K562 (cell line): ENCODE data around the gene GBP5. TPM values are rescaled to one million over a fixed set of nuclear protein-coding genes. Genes with fewer than 3 reads are reported as not detected.

Experiments
- CSDE1 ChIP-seq, 2 experiments: fragments of 450-650 bp; IDR thresholded peaks; 2 replicates each; pipeline ENCODE4 v1.6.1; 2016; ENCODE audit warnings: mild to moderate bottlenecking in 1 of 2
- ZNF140 ChIP-seq: fragments of 250-450 bp; sonication (Bioruptor Pico); IDR thresholded peaks from 2 replicates; pipeline ENCODE4 v1.8.0; 2021; ENCODE audit warnings: moderate library complexity, mild to moderate bottlenecking, inconsistent platforms
- polyA plus RNA-seq, 8 experiments: library from polyadenylated mRNA; depleted of rRNA in 4 of 8; stranded (reverse) in 5 of 8; unstranded in 3 of 8; fragments of >200 nt; fragmentation: Nextera tagmentation in 2 of 8; fragmentation: Illumina TruSeq in 1 of 8; extraction: Ambion mirVana in 2 of 8; extraction: Trizol in 1 of 8; gene quantifications; 2 replicates each; pipeline versions ENCODE4 v1.2.1 to v1.2.3, GENCODE V29; 2011 to 2014; ENCODE audit warnings: inconsistent platforms in 1 of 8, missing spikeins in 1 of 8
- total RNA-seq, 7 experiments: library from RNA; depleted of rRNA in 6 of 7; stranded (reverse); fragments of >200 nt in 6 of 7; fragmentation: Illumina TruSeq in 2 of 7; extraction: Trizol in 2 of 7; gene quantifications; 2 replicates each; pipeline versions ENCODE4 v1.2.1 to v1.2.3, GENCODE V29; 2011 to 2021; ENCODE audit warnings: low replicate concordance in 1 of 7
- TF ChIP-seq, protein P1 (sequence below): fragments of 450-650 bp; formaldehyde crosslinking; IDR thresholded peaks from 2 replicates; pipeline ENCODE4 v1.4.0; 2020; ENCODE audit warnings: mild to moderate bottlenecking
- TF ChIP-seq, protein P2 (sequence below), 2 experiments: fragments of 450-650 bp; IDR thresholded peaks; 2 replicates each; pipeline ENCODE4 v1.6.1; 2016; ENCODE audit warnings: mild to moderate bottlenecking in 2 of 2, borderline replicate concordance in 1 of 2, low read depth in 1 of 2, moderate library complexity in 1 of 2

Gene GBP5
- total and polyA plus RNA-seq, 9 of the 15 experiments (the other 6 are each of a cell fraction or from before 2014, with no cell fraction given) = 0.23 to 0.91 (median 0.57) TPM

GRCh38 chr1:89262643-89263042, 10.0 kb downstream of the GBP5 start (continued):
- TF ChIP-seq, protein P1, sequence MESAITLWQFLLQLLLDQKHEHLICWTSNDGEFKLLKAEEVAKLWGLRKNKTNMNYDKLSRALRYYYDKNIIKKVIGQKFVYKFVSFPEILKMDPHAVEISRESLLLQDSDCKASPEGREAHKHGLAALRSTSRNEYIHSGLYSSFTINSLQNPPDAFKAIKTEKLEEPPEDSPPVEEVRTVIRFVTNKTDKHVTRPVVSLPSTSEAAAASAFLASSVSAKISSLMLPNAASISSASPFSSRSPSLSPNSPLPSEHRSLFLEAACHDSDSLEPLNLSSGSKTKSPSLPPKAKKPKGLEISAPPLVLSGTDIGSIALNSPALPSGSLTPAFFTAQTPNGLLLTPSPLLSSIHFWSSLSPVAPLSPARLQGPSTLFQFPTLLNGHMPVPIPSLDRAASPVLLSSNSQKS (CRISPR knock-in tag) = no peak
- no peak for TF ChIP-seq ZNF140 (CRISPR knock-in tag)
- TF ChIP-seq, protein P2, sequence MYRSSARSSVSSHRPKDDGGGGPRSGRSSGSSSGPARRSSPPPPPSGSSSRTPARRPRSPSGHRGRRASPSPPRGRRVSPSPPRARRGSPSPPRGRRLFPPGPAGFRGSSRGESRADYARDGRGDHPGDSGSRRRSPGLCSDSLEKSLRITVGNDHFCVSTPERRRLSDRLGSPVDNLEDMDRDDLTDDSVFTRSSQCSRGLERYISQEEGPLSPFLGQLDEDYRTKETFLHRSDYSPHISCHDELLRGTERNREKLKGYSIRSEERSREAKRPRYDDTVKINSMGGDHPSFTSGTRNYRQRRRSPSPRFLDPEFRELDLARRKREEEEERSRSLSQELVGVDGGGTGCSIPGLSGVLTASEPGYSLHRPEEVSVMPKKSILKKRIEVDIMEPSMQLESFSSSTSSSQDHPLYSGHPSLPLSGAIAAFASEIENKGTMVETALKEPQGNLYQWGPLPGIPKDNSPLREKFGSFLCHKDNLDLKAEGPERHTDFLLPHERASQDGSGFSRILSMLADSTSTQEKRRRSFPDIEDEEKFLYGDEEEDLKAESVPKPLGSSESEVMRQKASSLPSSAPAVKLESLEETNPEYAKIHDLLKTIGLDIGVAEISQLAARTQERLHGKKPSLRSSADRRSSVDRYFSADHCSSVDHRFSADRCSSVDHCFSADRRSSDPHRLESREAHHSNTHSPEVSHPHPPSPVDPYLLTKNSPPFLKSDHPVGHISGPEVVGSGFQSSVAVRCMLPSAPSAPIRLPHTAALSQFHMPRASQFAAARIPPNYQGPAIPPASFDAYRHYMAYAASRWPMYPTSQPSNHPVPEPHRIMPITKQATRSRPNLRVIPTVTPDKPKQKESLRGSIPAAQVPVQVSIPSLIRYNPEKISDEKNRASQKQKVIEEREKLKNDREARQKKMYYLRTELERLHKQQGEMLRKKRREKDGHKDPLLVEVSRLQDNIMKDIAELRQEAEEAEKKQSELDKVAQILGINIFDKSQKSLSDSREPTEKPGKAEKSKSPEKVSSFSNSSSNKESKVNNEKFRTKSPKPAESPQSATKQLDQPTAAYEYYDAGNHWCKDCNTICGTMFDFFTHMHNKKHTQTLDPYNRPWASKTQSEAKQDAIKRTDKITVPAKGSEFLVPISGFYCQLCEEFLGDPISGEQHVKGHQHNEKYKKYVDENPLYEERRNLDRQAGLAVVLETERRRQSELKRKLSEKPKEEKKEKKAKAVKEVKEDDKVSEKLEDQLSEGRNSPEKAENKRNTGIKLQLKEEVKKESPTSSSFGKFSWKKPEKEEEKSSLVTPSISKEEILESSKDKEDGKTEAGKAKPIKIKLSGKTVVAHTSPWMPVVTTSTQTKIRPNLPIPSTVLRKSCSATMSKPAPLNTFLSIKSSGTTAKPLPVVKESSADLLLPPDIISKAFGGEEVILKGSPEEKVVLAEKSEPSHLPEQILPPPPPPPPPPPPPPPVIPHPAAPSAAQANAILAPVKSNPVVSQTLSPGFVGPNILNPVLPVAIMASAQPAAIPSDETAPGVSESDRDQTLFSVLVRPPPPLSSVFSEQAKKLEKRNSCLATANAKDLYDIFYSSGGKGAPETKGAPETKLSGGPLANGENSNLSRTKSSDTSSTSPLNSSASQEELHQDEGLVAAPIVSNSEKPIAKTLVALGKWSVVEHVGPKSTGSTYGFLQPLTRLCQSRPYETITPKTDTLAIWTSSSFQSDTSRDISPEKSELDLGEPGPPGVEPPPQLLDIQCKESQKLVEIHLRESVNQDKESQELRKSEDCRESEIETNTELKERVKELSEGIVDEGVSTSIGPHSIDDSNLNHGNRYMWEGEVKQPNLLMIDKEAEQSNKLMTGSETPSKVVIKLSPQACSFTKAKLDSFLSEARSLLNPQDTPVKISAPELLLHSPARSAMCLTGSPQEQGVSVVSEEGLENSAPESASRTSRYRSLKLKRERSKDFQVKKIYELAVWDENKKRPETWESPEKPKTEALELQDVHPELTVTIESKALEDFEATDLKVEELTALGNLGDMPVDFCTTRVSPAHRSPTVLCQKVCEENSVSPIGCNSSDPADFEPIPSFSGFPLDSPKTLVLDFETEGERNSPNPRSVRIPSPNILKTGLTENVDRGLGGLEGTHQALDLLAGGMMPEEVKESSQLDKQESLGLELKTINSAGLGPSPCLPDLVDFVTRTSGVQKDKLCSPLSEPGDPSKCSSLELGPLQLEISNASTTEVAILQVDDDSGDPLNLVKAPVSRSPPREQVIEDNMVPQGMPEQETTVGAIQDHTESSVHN (IDR thresholded peaks at IDR 0.05; ENCODE audit: borderline replicate concordance in 1 of 2, low read depth in 1 of 2) = no peak
- TF ChIP-seq CSDE1 (IDR thresholded peaks at IDR 0.05) = no peak
